Type B pancreatic cell (in vitro differentiated cells): Measurements from ENCODE around the gene FBXW7. TPM values are rescaled to one million over a fixed set of nuclear protein-coding genes. Genes with fewer than 3 reads are reported as not detected.

Source experiments
- DNase-seq: peaks from one replicate; pipeline ENCODE4 v3.0.0; 2021; ENCODE audit warnings: mixed read lengths; ENCODE audit not compliant: unreplicated experiment; ENCODE audit errors: extremely low spot score
- H3K27ac Mint-ChIP-seq: 2 replicates; pipeline ENCODE4 v1.8.0; 2021; ENCODE audit warnings: mild to moderate bottlenecking, mixed read lengths
- H3K27me3 Mint-ChIP-seq: 2 replicates; pipeline ENCODE4 v1.8.0; 2021; ENCODE audit warnings: mixed read lengths
- H3K36me3 Mint-ChIP-seq: 2 replicates; pipeline ENCODE4 v1.8.0; 2021; ENCODE audit warnings: mixed read lengths
- H3K4me1 Mint-ChIP-seq: one replicate; pipeline ENCODE4 v1.8.0; 2021; ENCODE audit warnings: mixed read lengths; ENCODE audit not compliant: unreplicated experiment
- H3K4me3 Mint-ChIP-seq: 2 replicates; pipeline ENCODE4 v1.8.0; 2021; ENCODE audit warnings: mild to moderate bottlenecking, mixed read lengths
- H3K9me3 Mint-ChIP-seq: 2 replicates; pipeline ENCODE4 v1.8.0; 2021; ENCODE audit warnings: mixed read lengths
- CTCF ChIP-seq: fragments of 200-600 bp; sonication (generic); conservative IDR thresholded peaks from 2 replicates; pipeline ENCODE4 v1.5.0; 2021; ENCODE audit warnings: antibody characterized with exemption, mild to moderate bottlenecking
- total RNA-seq: library from RNA; stranded (reverse); gene quantifications from 2 replicates; pipeline ENCODE4 v1.2.1, GENCODE V29; 2021; ENCODE audit warnings: low replicate concordance

The FBXW7 gene
- total RNA-seq, 1 donor from 2014 or later: 53.0 TPM

- no peak for TF ChIP-seq CTCF
- no peak for DNase-seq
- H3K27ac Mint-ChIP-seq: peak overlapping the region; percentile 21
- H3K4me1 Mint-ChIP-seq: peaks cover 19% of the 10 kb centered on the region
- H3K9me3 Mint-ChIP-seq: no peaks in the 10 kb centered on the region
- H3K27me3 Mint-ChIP-seq: no peaks in the 10 kb centered on the region
- H3K4me3 Mint-ChIP-seq: no peak overlapping the region
- H3K36me3 Mint-ChIP-seq: no peaks in the 10 kb centered on the region
These were observed 73.8 kb downstream of the FBXW7 start for GRCh38 chr4:152462047-152462446.

GRCh38 chr4:152460488-152460887, 75.4 kb downstream of the FBXW7 start:
- H3K27ac Mint-ChIP-seq: no peak overlapping the region
- H3K9me3 Mint-ChIP-seq: no peaks in the 10 kb centered on the region

GRCh38 chr4:152459326-152459725, 76.6 kb downstream of the FBXW7 start:
- Mint-ChIP-seq H3K4me3 (no peak overlapping the region), H3K27me3 (no peaks in the 10 kb centered on the region), H3K36me3 (no peaks in the 10 kb centered on the region), H3K4me1 (peaks cover 20% of the 10 kb centered on the region), H3K27ac (no peak overlapping the region), H3K9me3 (no peaks in the 10 kb centered on the region)
- no peak for TF ChIP-seq CTCF
- DNase-seq: no peak

More at GRCh38 chr4:152460488-152460887, 75.4 kb downstream of the FBXW7 start:
- DNase-seq: no peak
- TF ChIP-seq CTCF: no peak
- Mint-ChIP-seq H3K27me3 (no peaks in the 10 kb centered on the region), H3K36me3 (no peaks in the 10 kb centered on the region), H3K4me3 (no peak overlapping the region), H3K4me1 (peaks cover 19% of the 10 kb centered on the region)

- Mint-ChIP-seq H3K4me3 (no peak overlapping the region), H3K9me3 (no peaks in the 10 kb centered on the region), H3K27me3 (no peaks in the 10 kb centered on the region), H3K36me3 (no peaks in the 10 kb centered on the region), H3K4me1 (peaks cover 17% of the 10 kb centered on the region), H3K27ac (no peak overlapping the region)
- DNase-seq: no peak
- no peak for TF ChIP-seq CTCF
These were observed 77.0 kb downstream of the FBXW7 start for GRCh38 chr4:152458801-152459302.

GRCh38 chr4:152456609-152457008, 79.3 kb downstream of the FBXW7 start:
- H3K27me3 Mint-ChIP-seq: no peaks in the 10 kb centered on the region
- no peak for TF ChIP-seq CTCF
- no peak overlapping the region for H3K4me3 Mint-ChIP-seq
- peaks cover 5% of the 10 kb centered on the region for H3K4me1 Mint-ChIP-seq
- no peak overlapping the region for H3K27ac Mint-ChIP-seq
- no peaks in the 10 kb centered on the region for H3K36me3 Mint-ChIP-seq
- no peaks in the 10 kb centered on the region for H3K9me3 Mint-ChIP-seq
- no peak for DNase-seq

- Mint-ChIP-seq H3K27me3 (no peaks in the 10 kb centered on the region), H3K4me3 (no peak overlapping the region), H3K9me3 (no peaks in the 10 kb centered on the region), H3K27ac (no peak overlapping the region), H3K36me3 (no peaks in the 10 kb centered on the region), H3K4me1 (peaks cover 5% of the 10 kb centered on the region)
- no peak for TF ChIP-seq CTCF
- DNase-seq: no peak
These were observed 80.6 kb downstream of the FBXW7 start for GRCh38 chr4:152455311-152455710.
